HepG2 (cell line): ENCODE measurements around the gene ADAR. TPM values are rescaled to one million over a fixed set of nuclear protein-coding genes. Genes with fewer than 3 reads are reported as not detected.

Experiments used
- CC2D1A ChIP-seq: sonication (generic); formaldehyde crosslinking; IDR thresholded peaks from 2 replicates; pipeline ENCODE4 v1.8.1; 2023; ENCODE audit warnings: mild to moderate bottlenecking, missing genetic modification reagents
- GLI4 ChIP-seq: sonication (generic); formaldehyde crosslinking; IDR thresholded peaks from 2 replicates; pipeline ENCODE4 v1.5.1; 2020; ENCODE audit warnings: missing genetic modification reagents, mild to moderate bottlenecking, moderate library complexity, borderline replicate concordance
- HDAC6 ChIP-seq: fragments of 200-600 bp; sonication (generic); IDR thresholded peaks from 2 replicates; pipeline ENCODE4 v1.7.0; 2017; ENCODE audit warnings: mild to moderate bottlenecking, antibody characterized with exemption, low read length, low read depth
- HNRNPLL ChIP-seq: fragments of 200-400 bp; formaldehyde crosslinking; IDR thresholded peaks from 2 replicates; pipeline ENCODE4 v1.6.1; 2017; ENCODE audit warnings: mild to moderate bottlenecking, low read depth, low read length; ENCODE audit not compliant: poor library complexity, severe bottlenecking
- KAT7 ChIP-seq: IDR thresholded peaks from 2 replicates; pipeline ENCODE4 v1.6.1; 2018; ENCODE audit warnings: borderline replicate concordance, missing compliant biosample characterization
- KDM3A ChIP-seq: IDR thresholded peaks from 2 replicates; pipeline ENCODE4 v1.6.1; 2018; ENCODE audit warnings: low read depth, missing compliant biosample characterization
- KMT2A ChIP-seq: sonication (generic); formaldehyde crosslinking; IDR thresholded peaks from 2 replicates; pipeline ENCODE4 v1.4.0; 2020; ENCODE audit warnings: missing genetic modification reagents
- LBX2 ChIP-seq: sonication (generic); formaldehyde crosslinking; IDR thresholded peaks from 2 replicates; pipeline ENCODE4 v1.5.0; 2020; ENCODE audit warnings: missing genetic modification reagents, mild to moderate bottlenecking, borderline replicate concordance
- NAIF1 ChIP-seq: sonication (generic); formaldehyde crosslinking; IDR thresholded peaks from 2 replicates; pipeline ENCODE4 v1.5.0; 2020; ENCODE audit warnings: mild to moderate bottlenecking, missing genetic modification reagents, borderline replicate concordance
- RAD51 ChIP-seq: fragments of 450-650 bp; IDR thresholded peaks from 2 replicates; pipeline ENCODE4 v1.6.1; 2016; ENCODE audit warnings: borderline replicate concordance
- RORA ChIP-seq: sonication (generic); formaldehyde crosslinking; IDR thresholded peaks from 2 replicates; pipeline ENCODE4 v1.5.0; 2020; ENCODE audit warnings: mild to moderate bottlenecking, missing genetic modification reagents, moderate library complexity
- SAP130 ChIP-seq: IDR thresholded peaks from 2 replicates; pipeline ENCODE4 v1.6.1; 2016; ENCODE audit warnings: low read depth
- TBX2 ChIP-seq: sonication (generic); formaldehyde crosslinking; IDR thresholded peaks from 2 replicates; pipeline ENCODE4 v1.5.0; 2020; ENCODE audit warnings: missing genetic modification reagents, mild to moderate bottlenecking, borderline replicate concordance
- TRIM24 ChIP-seq: sonication (generic); formaldehyde crosslinking; IDR thresholded peaks from 2 replicates; pipeline ENCODE4 v1.8.0; 2022; ENCODE audit warnings: mild to moderate bottlenecking, missing genetic modification reagents
- ZBTB3 ChIP-seq: sonication (generic); formaldehyde crosslinking; IDR thresholded peaks from 2 replicates; pipeline ENCODE4 v1.4.0; 2020; ENCODE audit warnings: low read depth, mild to moderate bottlenecking, moderate library complexity, missing genetic modification reagents, borderline replicate concordance
- ZNF232 ChIP-seq: sonication (generic); formaldehyde crosslinking; IDR thresholded peaks from 2 replicates; pipeline ENCODE4 v1.4.0; 2020; ENCODE audit warnings: missing genetic modification reagents, borderline replicate concordance
- ZNF430 ChIP-seq: sonication (generic); formaldehyde crosslinking; IDR thresholded peaks from 2 replicates; pipeline ENCODE4 v1.9.0; 2021; ENCODE audit warnings: mild to moderate bottlenecking, missing genetic modification reagents
- ZNF484 ChIP-seq: sonication (generic); formaldehyde crosslinking; IDR thresholded peaks from 2 replicates; pipeline ENCODE4 v1.5.1; 2020; ENCODE audit warnings: mild to moderate bottlenecking, low read depth, missing genetic modification reagents, borderline replicate concordance
- ZNF605 ChIP-seq: sonication (generic); formaldehyde crosslinking; IDR thresholded peaks from 2 replicates; pipeline ENCODE4 v1.8.0; 2022; ENCODE audit warnings: mild to moderate bottlenecking, missing genetic modification reagents
- ZNF7 ChIP-seq: IDR thresholded peaks from 2 replicates; pipeline ENCODE4 v1.6.1; 2016; ENCODE audit warnings: missing biosample characterization, missing genetic modification reagents
- ZNF713 ChIP-seq: sonication (generic); formaldehyde crosslinking; IDR thresholded peaks from 2 replicates; pipeline ENCODE4 v1.4.0; 2020; ENCODE audit warnings: mild to moderate bottlenecking, missing genetic modification reagents
- ZNF772 ChIP-seq: sonication (generic); formaldehyde crosslinking; IDR thresholded peaks from 2 replicates; pipeline ENCODE4 v1.5.0; 2020; ENCODE audit warnings: mild to moderate bottlenecking, missing genetic modification reagents
- ZSCAN30 ChIP-seq: sonication (generic); formaldehyde crosslinking; IDR thresholded peaks from 2 replicates; pipeline ENCODE4 v1.5.0; 2020; ENCODE audit warnings: mild to moderate bottlenecking, missing genetic modification reagents
- polyA plus RNA-seq, 8 experiments: library from polyadenylated mRNA; depleted of rRNA in 3 of 8; stranded (reverse) in 7 of 8; unstranded in 1 of 8; fragments of >200 nt; fragmentation: Illumina TruSeq in 4 of 8; extraction: Trizol in 4 of 8; gene quantifications; 2 replicates each; pipeline versions ENCODE4 v1.2.1 to v1.2.3, GENCODE V29; 2011 to 2016; ENCODE audit warnings: low read depth in 4 of 8, missing spikeins in 1 of 8, mixed read lengths in 1 of 8; ENCODE audit not compliant: insufficient read depth in 1 of 8
- total RNA-seq, 5 experiments: library from RNA; depleted of rRNA; stranded (reverse); fragments of >200 nt; fragmentation: Illumina TruSeq; extraction: Trizol; gene quantifications; 2 replicates each; pipeline ENCODE4 v1.2.3, GENCODE V29; 2016; ENCODE audit warnings: low read depth in 1 of 5
- TF ChIP-seq, protein P1 (sequence below): sonication (generic); formaldehyde crosslinking; IDR thresholded peaks from 2 replicates; pipeline ENCODE4 v1.4.0; 2020; ENCODE audit warnings: missing genetic modification reagents, borderline replicate concordance
- TF ChIP-seq, protein P2 (sequence below): sonication (generic); formaldehyde crosslinking; IDR thresholded peaks from 2 replicates; pipeline ENCODE4 v1.8.0; 2022; ENCODE audit warnings: missing genetic modification reagents, mild to moderate bottlenecking, moderate library complexity, borderline replicate concordance

Gene ADAR
- total and polyA plus RNA-seq, 2 of the 13 experiments (the other 11 are each of a cell fraction or from before 2014, with no cell fraction given): 70.8 to 86.2 TPM

- TF ChIP-seq, protein P1, sequence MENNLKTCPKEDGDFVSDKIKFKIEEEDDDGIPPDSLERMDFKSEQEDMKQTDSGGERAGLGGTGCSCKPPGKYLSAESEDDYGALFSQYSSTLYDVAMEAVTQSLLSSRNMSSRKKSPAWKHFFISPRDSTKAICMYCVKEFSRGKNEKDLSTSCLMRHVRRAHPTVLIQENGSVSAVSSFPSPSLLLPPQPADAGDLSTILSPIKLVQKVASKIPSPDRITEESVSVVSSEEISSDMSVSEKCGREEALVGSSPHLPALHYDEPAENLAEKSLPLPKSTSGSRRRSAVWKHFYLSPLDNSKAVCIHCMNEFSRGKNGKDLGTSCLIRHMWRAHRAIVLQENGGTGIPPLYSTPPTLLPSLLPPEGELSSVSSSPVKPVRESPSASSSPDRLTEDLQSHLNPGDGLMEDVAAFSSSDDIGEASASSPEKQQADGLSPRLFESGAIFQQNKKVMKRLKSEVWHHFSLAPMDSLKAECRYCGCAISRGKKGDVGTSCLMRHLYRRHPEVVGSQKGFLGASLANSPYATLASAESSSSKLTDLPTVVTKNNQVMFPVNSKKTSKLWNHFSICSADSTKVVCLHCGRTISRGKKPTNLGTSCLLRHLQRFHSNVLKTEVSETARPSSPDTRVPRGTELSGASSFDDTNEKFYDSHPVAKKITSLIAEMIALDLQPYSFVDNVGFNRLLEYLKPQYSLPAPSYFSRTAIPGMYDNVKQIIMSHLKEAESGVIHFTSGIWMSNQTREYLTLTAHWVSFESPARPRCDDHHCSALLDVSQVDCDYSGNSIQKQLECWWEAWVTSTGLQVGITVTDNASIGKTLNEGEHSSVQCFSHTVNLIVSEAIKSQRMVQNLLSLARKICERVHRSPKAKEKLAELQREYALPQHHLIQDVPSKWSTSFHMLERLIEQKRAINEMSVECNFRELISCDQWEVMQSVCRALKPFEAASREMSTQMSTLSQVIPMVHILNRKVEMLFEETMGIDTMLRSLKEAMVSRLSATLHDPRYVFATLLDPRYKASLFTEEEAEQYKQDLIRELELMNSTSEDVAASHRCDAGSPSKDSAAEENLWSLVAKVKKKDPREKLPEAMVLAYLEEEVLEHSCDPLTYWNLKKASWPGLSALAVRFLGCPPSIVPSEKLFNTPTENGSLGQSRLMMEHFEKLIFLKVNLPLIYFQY (CRISPR knock-in tag): 0 out of 2 replicates have a peak, but pooled peaks have one; percentile 51
- TF ChIP-seq ZNF7 (CRISPR knock-in tag) (no peak), RAD51 (no peak), TRIM24 (CRISPR knock-in tag) (no peak), ZSCAN30 (CRISPR knock-in tag) (no peak), ZNF484 (CRISPR knock-in tag) (no peak), GLI4 (CRISPR knock-in tag) (no peak; the same call in 1 of the 2 replicates), ZNF232 (CRISPR knock-in tag) (no peak), SAP130 (CRISPR knock-in tag) (peak; percentile 80), RORA (no peak), HDAC6 (no peak), CC2D1A (CRISPR knock-in tag) (no peak), KAT7 (CRISPR knock-in tag) (peak; percentile 22; the same call in 1 of the 2 replicates), NAIF1 (CRISPR knock-in tag) (no peak), ZNF430 (CRISPR knock-in tag) (no peak; the same call in 1 of the 2 replicates), HNRNPLL (peak; percentile 77), KDM3A (CRISPR knock-in tag) (no peak; the same call in 1 of the 2 replicates), LBX2 (CRISPR knock-in tag) (no peak), KMT2A (peak; percentile 90), TBX2 (peak; percentile 35), ZBTB3 (CRISPR knock-in tag) (no peak), ZNF605 (CRISPR knock-in tag) (no peak), ZNF713 (CRISPR knock-in tag) (no peak), ZNF772 (CRISPR knock-in tag) (no peak)
- TF ChIP-seq, protein P2, sequence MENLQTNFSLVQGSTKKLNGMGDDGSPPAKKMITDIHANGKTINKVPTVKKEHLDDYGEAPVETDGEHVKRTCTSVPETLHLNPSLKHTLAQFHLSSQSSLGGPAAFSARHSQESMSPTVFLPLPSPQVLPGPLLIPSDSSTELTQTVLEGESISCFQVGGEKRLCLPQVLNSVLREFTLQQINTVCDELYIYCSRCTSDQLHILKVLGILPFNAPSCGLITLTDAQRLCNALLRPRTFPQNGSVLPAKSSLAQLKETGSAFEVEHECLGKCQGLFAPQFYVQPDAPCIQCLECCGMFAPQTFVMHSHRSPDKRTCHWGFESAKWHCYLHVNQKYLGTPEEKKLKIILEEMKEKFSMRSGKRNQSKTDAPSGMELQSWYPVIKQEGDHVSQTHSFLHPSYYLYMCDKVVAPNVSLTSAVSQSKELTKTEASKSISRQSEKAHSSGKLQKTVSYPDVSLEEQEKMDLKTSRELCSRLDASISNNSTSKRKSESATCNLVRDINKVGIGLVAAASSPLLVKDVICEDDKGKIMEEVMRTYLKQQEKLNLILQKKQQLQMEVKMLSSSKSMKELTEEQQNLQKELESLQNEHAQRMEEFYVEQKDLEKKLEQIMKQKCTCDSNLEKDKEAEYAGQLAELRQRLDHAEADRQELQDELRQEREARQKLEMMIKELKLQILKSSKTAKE (CRISPR knock-in tag): no peak
Observed at GRCh38 chr1:154607609-154608396, at the start of gene ADAR (continued).
